Right lobe of liver (tissue), 6 donors: Measurements from ENCODE around the gene STPG2. TPM values are rescaled to one million over a fixed set of nuclear protein-coding genes. Genes with fewer than 3 reads are reported as not detected.

ENCODE experiments used
- ATAC-seq, 4 donors: fragments of 200-7000 bp; cut with Tn5 transposase; one replicate each; pipeline ENCODE4 v1.9.1; 2020; ENCODE audit warnings: mild to moderate bottlenecking in 4 of 4, moderate library complexity in 4 of 4
- DNase-seq, 3 donors: peaks; one replicate each; pipeline ENCODE4 v3.0.0-alpha.2; 2020
- H3K27ac ChIP-seq, 3 donors: fragments of 200-600 bp; one replicate each; pipeline ENCODE4 v1.8.0; 2022
- H3K27me3 ChIP-seq, 2 donors: fragments of 200-600 bp; one replicate each; pipeline ENCODE4 v1.8.0; 2022
- H3K36me3 ChIP-seq, 4 donors: fragments of 200-600 bp; sonication (generic) in 1 of 4; one replicate each; pipeline versions ENCODE4 v1.5.1 to v1.8.0; 2017 to 2022; ENCODE audit warnings: control low read depth in 1 of 4
- H3K4me1 ChIP-seq, 4 donors: fragments of 200-600 bp; sonication (generic) in 1 of 4; one replicate each; pipeline versions ENCODE4 v1.5.1 to v1.8.0; 2017 to 2022; ENCODE audit warnings: control low read depth in 1 of 4
- H3K4me3 ChIP-seq, 3 donors: fragments of 200-600 bp; one replicate each; pipeline ENCODE4 v1.8.0; 2022
- H3K9me3 ChIP-seq, 4 donors: fragments of 200-600 bp; sonication (generic) in 1 of 4; one replicate each; pipeline versions ENCODE4 v1.5.1 to v1.8.0; 2017 to 2022; ENCODE audit warnings: control low read depth in 1 of 4
- CTCF ChIP-seq, 4 donors: fragments of 200-600 bp in 3 of 4; fragments of 450-650 bp in 1 of 4; IDR thresholded peaks; one replicate each; pipeline versions ENCODE4 v1.5.1 to v1.8.0; 2016 to 2022; ENCODE audit warnings: antibody characterized with exemption in 4 of 4, mild to moderate bottlenecking in 2 of 4
- POLR2A ChIP-seq: fragments of 450-650 bp; IDR thresholded peaks from one replicate; pipeline ENCODE4 v1.6.1; 2017; ENCODE audit warnings: antibody characterized with exemption, mild to moderate bottlenecking
- WGBS: methylation state at CpG from one replicate; pipeline ENCODE4 v1.1.6; 2018; ENCODE audit warnings: low coverage, low lambda C conversion rate; ENCODE audit not compliant: insufficient coverage; ENCODE audit errors: missing lambda C conversion rate; 5-methylcytosine and 5-hydroxymethylcytosine counted together
- intact Hi-C, 2 donors: fragments of 100-400 bp; cut with DNase I; formaldehyde crosslinking; loops; one replicate each; pipeline versions ENCODE4 v1.11.2 to v1.14.1; 2022
- total RNA-seq, 6 experiments: library from RNA; depleted of rRNA in 2 of 6; stranded (reverse); fragments of >200 nt in 2 of 6; fragmentation: NEBNext Ultra II Directional in 3 of 6; extraction: Animal tissue kit (Norgen Biotek cat#: 25700) in 3 of 6; gene quantifications; one replicate each; pipeline versions ENCODE4 v1.1.0 to v1.2.4, GENCODE V29; 2016 to 2023
- donor health status: DM: no; HTN: yes; CAD: no.
- donor health status: DM: no; HTN: no; CAD: no.
- donor health status: DM: no; HTN: no; CAD: no.
- donor health status: DM: no; HTN: yes; CAD: no.
- donor health status: DM: no; HTN: yes; CAD: no.

STPG2 gene
- total RNA-seq, 6 experiments from 2014 or later, result 0.25 to 0.46 (median 0.40) TPM; not detected in 2

GRCh38 chr4:97670703-97671269, 472.5 kb downstream of the STPG2 start:
- Histone ChIP-seq H3K4me3 (no peak overlapping the region), H3K36me3 (no peaks in the 10 kb centered on the region), H3K9me3 (no peaks in the 10 kb centered on the region), H3K4me1 (no peaks in the 10 kb centered on the region), H3K27me3 (no peaks in the 10 kb centered on the region), H3K27ac (no peak overlapping the region)
- TF ChIP-seq CTCF (IDR thresholded peaks at IDR 0.05) (no peak), POLR2A (no peak)
- ATAC-seq (no peak), DNase-seq (no peak)
- WGBS, result 36% methylated on average over 1 of the region's 1 CpG
- intact Hi-C loops, result no loop called here

GRCh38 chr4:97665553-97665952, 477.7 kb downstream of the STPG2 start:
- Histone ChIP-seq H3K27ac (no peak overlapping the region), H3K36me3 (no peaks in the 10 kb centered on the region), H3K4me3 (no peak overlapping the region), H3K4me1 (no peaks in the 10 kb centered on the region), H3K27me3 (no peaks in the 10 kb centered on the region), H3K9me3 (no peaks in the 10 kb centered on the region)
- TF ChIP-seq CTCF (IDR thresholded peaks at IDR 0.05) (no peak), POLR2A (no peak)
- ATAC-seq (no peak), DNase-seq (no peak)
- WGBS, result 48% methylated on average over 2 of the region's 4 CpGs
- intact Hi-C loops, result no loop called here

- ATAC-seq (no peak), DNase-seq (no peak)
- no peak overlapping the region for H3K27ac ChIP-seq
- H3K9me3 ChIP-seq, result no peaks in the 10 kb centered on the region
- intact Hi-C loops, result no loop called here
- TF ChIP-seq CTCF (IDR thresholded peaks at IDR 0.05), result no peak
- no peak for TF ChIP-seq POLR2A
- H3K4me1 ChIP-seq, result no peaks in the 10 kb centered on the region
- H3K4me3 ChIP-seq, result no peak overlapping the region
- WGBS, result no CpG with 5 or more reads among the region's 5 CpGs
- no peaks in the 10 kb centered on the region for H3K27me3 ChIP-seq
- H3K36me3 ChIP-seq, result no peaks in the 10 kb centered on the region
Observed at GRCh38 chr4:97664741-97665140, 478.5 kb downstream of the STPG2 start.

- 48% methylated on average over 2 of the region's 2 CpGs for WGBS
- ATAC-seq, result no peak
- no peak for TF ChIP-seq POLR2A
- TF ChIP-seq CTCF (IDR thresholded peaks at IDR 0.05), result no peak
- H3K27ac ChIP-seq, result no peak overlapping the region
- no peaks in the 10 kb centered on the region for H3K4me1 ChIP-seq
- no peak for DNase-seq
- no peaks in the 10 kb centered on the region for H3K27me3 ChIP-seq
- no peaks in the 10 kb centered on the region for H3K36me3 ChIP-seq
- no peak overlapping the region for H3K4me3 ChIP-seq
- intact Hi-C loops, result no loop called here
- no peaks in the 10 kb centered on the region for H3K9me3 ChIP-seq
Observed at GRCh38 chr4:97662133-97662532, 481.1 kb downstream of the STPG2 start.
